Central memory CD8-positive, alpha-beta T cell (primary cell): Measurements from ENCODE around the gene CALHM3.
"Not testable (repeated sequence)": the region's sequence is repeated elsewhere in the genome, so short reads cannot be mapped to it uniquely, and the experiment has no call there.

ENCODE experiments used
- ATAC-seq: fragments of 150-1000 bp; cut with Tn5 transposase; replicated peaks from 2 replicates; pipeline ENCODE4 v1.10.0; 2022; ENCODE audit warnings: mild to moderate bottlenecking, moderate FRiP score, moderate number of reproducible peaks; ENCODE audit not compliant: poor library complexity, severe bottlenecking; ENCODE audit errors: extremely low read depth
- DNase-seq, 2 donors: peaks; one replicate each; pipeline ENCODE4 v3.0.0; 2021; ENCODE audit warnings: low spot score in 2 of 2
- H3K27ac Mint-ChIP-seq: one replicate; pipeline ENCODE4 v1.8.0; 2022; ENCODE audit warnings: low read depth, mild to moderate bottlenecking, moderate library complexity, mixed read lengths
- H3K27me3 Mint-ChIP-seq: one replicate; pipeline ENCODE4 v1.8.0; 2022; ENCODE audit warnings: mixed read lengths
- H3K36me3 Mint-ChIP-seq: one replicate; pipeline ENCODE4 v1.8.0; 2022; ENCODE audit warnings: mild to moderate bottlenecking, moderate library complexity, mixed read lengths; ENCODE audit not compliant: insufficient read depth
- H3K4me1 Mint-ChIP-seq: one replicate; pipeline ENCODE4 v1.8.0; 2022; ENCODE audit warnings: mixed read lengths
- H3K4me3 Mint-ChIP-seq: one replicate; pipeline ENCODE4 v1.8.0; 2022; ENCODE audit warnings: mild to moderate bottlenecking, moderate library complexity, mixed read lengths
- H3K9me3 Mint-ChIP-seq: one replicate; pipeline ENCODE4 v1.8.0; 2022; ENCODE audit warnings: mixed read lengths

Gene CALHM3

DNA sequence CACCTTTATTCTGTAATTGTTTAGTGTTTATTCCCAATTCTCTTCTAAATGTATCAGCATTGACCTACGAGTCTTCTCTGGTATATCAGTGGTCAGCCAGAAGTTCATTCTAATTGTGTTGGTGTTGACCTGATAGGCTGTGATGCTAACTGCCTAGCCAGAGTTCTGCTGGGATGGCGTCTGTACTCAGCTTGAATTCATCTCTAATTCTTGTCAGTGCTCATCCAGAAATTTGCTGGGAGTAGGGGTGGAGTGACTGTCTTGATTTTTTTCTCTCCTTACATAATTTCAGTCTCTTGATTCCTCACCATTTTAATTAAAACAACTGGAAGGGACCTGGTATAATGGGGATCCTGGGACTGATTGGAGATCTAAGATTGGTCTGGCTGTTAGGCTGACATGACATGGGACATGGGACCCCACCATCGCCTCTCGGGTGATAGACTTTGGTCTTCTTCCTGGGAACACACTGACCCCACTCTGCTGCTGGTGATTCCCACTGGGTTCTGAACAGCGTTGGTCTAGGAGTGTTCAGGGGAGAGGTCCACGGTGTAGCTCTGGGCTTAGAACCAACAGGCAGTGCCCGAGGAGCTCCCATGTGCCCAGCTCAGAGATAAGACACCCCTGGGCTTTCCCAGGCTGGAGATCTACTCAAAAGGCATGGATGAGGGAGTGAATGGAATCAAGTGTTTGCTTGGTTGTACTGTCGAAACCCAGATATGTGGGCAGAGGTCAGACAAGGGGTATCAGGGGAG lies 18.3 kb upstream of the CALHM3 start:
- DNase-seq, result no peak
- Mint-ChIP-seq H3K4me1 (peaks cover 7% of the 10 kb centered on the region), H3K36me3 (peaks cover 2% of the 10 kb centered on the region), H3K9me3 (no peaks in the 10 kb centered on the region), H3K4me3 (no peak overlapping the region), H3K27me3 (peaks cover 65% of the 10 kb centered on the region), H3K27ac (no peak overlapping the region)
- ATAC-seq, result no peak

DNA sequence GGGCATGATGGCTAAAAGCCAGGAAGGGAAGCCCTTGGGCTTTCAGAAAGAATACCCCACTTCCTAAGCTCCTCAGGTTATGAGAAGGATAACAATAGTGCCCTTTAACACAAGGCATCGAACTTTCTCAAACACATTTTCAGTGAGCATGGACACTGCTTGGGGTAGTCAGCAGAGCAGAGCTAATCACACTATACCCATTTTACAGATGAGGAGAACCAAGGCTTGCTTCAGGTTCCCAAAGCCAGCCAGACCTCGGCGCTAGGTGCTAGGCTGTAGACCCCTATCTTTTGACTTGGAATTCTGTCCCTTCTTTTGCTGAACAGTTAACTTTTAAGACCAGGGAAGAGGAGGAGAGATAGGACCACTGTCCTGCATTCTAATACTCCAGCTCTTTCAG lies 16.3 kb upstream of the CALHM3 start:
- peaks cover 66% of the 10 kb centered on the region for H3K27me3 Mint-ChIP-seq
- H3K36me3 Mint-ChIP-seq, result peaks cover 3% of the 10 kb centered on the region
- H3K9me3 Mint-ChIP-seq, result no peaks in the 10 kb centered on the region
- H3K27ac Mint-ChIP-seq, result no peak overlapping the region
- peak overlapping the region; percentile 64 for H3K4me3 Mint-ChIP-seq
- peaks cover 20% of the 10 kb centered on the region for H3K4me1 Mint-ChIP-seq
- DNase-seq (no peak), ATAC-seq (no peak)

DNA sequence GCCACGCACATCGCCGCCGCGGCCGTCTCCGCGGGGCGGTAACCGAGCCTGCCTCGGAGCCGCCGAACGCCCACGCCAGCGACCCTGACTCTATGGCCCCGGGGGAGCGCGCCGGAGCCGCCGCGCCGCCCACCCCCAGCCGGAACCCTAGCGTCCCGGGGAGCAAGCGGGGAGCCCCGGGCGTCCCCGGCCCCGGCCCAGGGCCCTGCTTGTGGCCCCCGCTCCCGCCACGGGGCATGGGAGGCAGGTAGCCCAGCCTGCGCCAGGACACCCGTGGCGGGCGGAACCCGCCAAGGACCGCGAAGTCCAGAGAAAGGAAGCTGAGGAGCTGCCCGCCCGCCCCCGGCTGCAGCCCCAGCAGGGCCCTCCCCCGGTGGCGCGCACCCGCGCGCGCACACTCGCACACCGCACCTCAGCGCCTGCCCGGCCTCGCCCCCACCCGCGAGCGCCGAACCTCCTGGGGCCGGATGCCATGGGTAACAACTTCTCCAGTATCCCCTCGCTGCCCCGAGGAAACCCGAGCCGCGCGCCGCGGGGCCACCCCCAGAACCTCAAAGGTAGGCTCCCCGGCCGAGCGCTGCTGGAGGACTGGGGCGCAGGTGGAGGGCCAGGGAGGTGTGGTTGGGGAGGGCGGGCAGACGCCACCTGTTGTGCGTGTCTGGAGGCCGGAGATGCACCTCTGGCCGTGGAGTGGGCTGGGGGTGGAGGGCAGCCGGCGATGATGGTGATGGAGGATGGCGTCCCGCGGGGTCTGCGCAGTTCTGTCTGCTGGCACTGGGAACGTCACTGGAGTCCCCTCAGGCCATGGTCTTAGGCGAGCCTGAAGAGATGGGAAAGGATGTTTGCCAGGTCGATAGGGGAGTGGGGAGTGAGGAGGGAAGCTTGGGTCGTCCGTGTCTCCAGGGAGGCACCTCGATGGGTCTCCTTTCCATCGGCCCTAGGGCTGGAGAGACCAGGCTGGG lies 15.2 kb upstream of the CALHM3 start:
- Mint-ChIP-seq H3K9me3 (no peaks in the 10 kb centered on the region), H3K4me3 (peak overlapping the region; percentile 77), H3K27me3 (peaks cover 57% of the 10 kb centered on the region), H3K27ac (no peak overlapping the region), H3K36me3 (peaks cover 3% of the 10 kb centered on the region), H3K4me1 (peaks cover 20% of the 10 kb centered on the region)
- ATAC-seq, result peak; percentile 47
- DNase-seq, result no peak

DNA sequence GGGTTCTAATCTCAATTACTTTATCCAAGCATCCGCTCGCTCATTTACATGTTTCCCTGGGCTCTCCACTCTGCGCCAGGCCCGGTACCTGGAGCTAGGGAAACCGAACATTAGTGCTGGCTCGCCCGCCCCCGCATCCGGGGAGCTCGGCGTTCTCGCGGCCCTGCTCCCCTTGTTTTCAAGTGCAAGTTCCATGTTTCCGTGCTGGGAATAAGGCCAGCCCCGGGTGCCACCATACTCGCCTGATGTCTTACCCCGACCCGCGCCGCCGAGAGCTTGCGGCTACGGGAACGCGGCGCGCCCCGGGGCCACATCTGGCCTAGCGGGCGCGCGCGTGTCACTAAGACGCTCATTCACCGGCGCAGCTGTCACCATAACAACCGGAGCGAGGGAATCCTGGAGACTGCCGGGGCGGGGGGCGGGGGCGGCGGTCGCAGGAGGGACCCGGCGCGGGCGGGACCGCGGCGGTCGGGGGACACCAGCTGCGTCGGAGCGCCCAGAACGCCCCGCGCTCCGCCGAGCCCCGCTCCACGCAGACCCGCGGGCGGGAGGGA lies 14.4 kb upstream of the CALHM3 start, which contains the start of gene NEURL1:
NEURL1 (plus strand) TSS at position 344 of the 554 bp plus-strand sequence. CDS start 683 bp downstream, outside the sequence.
- DNase-seq (no peak), ATAC-seq (peak; percentile 20)
- H3K4me3 Mint-ChIP-seq, result peak within 1 kb of the TSS; percentile 77
- H3K36me3 Mint-ChIP-seq, result peaks cover 3% of the 10 kb centered on the region
- H3K9me3 Mint-ChIP-seq, result no peaks in the 10 kb centered on the region
- no peak within 1 kb of the TSS for H3K27ac Mint-ChIP-seq
- peaks cover 20% of the 10 kb centered on the region for H3K4me1 Mint-ChIP-seq
- H3K27me3 Mint-ChIP-seq, result peaks cover 57% of the 10 kb centered on the region

DNA sequence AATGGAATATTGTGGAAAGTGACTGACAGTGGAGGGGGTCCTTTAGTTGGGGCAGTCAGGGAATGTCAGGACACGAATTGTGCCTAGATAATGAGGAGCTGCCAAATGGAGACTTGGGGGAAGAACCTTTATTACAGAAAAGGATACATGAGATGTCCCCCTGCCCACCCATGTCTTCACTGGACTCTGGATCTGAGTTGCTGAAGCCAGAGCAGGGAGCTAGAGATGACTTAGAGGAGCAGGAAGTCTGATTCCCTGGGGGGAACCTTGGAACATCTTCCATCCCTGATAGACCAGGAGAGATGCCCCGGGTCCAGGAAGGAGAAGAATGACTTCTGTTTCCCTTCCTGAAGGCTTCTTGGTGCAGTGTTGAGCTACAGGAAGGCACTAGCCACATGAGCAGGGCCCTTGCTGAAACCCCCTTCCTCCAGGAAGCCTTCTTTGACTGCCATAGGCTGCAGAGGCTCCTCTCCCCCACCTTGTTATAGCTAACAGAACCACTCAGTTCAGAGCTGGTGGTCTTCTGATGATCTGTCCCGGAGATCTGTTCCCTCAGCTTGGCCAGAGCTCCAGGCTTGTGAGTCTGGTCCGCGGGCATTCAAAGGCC lies 13.7 kb upstream of the CALHM3 start:
- Mint-ChIP-seq H3K27me3 (peaks cover 53% of the 10 kb centered on the region), H3K4me3 (peak overlapping the region; percentile 77), H3K36me3 (peaks cover 3% of the 10 kb centered on the region), H3K27ac (no peak overlapping the region), H3K4me1 (peaks cover 20% of the 10 kb centered on the region), H3K9me3 (no peaks in the 10 kb centered on the region)
- DNase-seq (no peak), ATAC-seq (no peak)

DNA sequence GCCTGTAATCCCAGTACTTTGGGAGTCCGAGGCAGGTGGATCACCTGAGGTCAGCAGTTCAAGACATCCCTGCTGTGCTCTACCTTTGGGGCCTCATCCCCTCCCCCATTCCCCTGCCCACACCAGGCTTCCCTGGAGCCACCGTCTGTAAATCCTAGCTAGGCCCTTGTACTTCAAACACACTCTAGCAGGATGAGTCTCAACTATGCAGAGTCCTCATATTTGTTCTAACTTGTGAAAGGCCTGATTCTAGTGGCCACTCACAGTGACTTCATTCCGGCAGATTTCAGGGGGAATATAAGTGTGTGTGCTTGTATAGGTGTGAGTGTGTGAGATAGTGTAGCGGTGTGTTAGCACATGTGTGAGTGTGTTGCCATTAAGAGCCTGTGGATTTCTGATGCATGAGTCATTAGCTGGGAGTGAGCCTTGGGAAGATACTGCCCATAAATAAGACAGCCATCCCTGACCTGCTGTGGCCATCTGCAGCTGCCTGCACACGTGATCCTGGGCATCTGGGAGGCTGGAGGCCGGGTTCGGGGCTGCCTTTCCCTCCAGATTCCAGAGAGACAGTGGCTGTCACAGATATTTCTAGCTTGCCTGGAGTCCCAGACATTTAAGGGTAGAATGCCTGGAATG lies 12.8 kb upstream of the CALHM3 start:
- H3K9me3 Mint-ChIP-seq, result no peaks in the 10 kb centered on the region
- peaks cover 44% of the 10 kb centered on the region for H3K27me3 Mint-ChIP-seq
- DNase-seq (no peak), ATAC-seq (no peak)
- H3K4me3 Mint-ChIP-seq, result peak overlapping the region; percentile 77
- H3K36me3 Mint-ChIP-seq, result peaks cover 3% of the 10 kb centered on the region
- peaks cover 20% of the 10 kb centered on the region for H3K4me1 Mint-ChIP-seq
- H3K27ac Mint-ChIP-seq, result no peak overlapping the region

DNA sequence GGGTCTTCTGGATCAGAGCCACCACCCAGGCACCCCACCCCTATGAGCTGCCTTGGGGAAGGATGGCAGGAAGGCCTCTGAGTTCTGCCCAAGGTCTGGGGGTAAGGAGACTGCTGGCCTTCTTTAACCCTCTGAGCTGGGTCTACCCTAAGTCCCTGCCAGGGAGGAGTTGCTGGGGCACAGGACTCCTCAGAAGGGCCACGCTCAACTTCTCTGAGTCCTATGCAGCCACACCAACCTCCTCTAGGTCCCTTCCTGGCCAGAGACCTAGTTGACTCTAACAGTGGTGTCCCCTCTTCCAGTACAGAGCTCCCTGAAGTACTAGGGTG lies 11.9 kb upstream of the CALHM3 start:
- ATAC-seq, result peak; percentile 27
- Mint-ChIP-seq H3K27ac (no peak overlapping the region), H3K9me3 (no peaks in the 10 kb centered on the region), H3K36me3 (peaks cover 3% of the 10 kb centered on the region), H3K4me3 (no peak overlapping the region), H3K27me3 (peaks cover 42% of the 10 kb centered on the region), H3K4me1 (peaks cover 20% of the 10 kb centered on the region)
- no peak for DNase-seq

DNA sequence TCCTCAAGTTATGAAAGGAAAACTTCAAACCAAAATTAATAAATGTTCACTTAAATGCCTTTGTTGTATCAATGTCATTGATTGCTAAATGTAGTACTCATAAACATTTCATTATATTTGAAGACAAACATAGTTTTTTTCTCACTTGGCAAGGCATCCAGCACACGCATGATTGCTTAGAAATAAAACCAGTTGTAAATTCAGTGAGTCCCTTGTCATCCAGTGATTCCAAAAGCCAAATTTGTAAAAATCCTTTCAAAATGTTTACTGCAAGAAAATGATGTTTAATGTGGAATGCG lies 8.3 kb upstream of the CALHM3 start:
- Mint-ChIP-seq H3K27me3 (peaks cover 11% of the 10 kb centered on the region), H3K4me1 (peaks cover 13% of the 10 kb centered on the region), H3K36me3 (peaks cover 3% of the 10 kb centered on the region), H3K9me3 (no peaks in the 10 kb centered on the region), H3K4me3 (no peak overlapping the region), H3K27ac (no peak overlapping the region)
- ATAC-seq, result no peak
- DNase-seq, result no peak

DNA sequence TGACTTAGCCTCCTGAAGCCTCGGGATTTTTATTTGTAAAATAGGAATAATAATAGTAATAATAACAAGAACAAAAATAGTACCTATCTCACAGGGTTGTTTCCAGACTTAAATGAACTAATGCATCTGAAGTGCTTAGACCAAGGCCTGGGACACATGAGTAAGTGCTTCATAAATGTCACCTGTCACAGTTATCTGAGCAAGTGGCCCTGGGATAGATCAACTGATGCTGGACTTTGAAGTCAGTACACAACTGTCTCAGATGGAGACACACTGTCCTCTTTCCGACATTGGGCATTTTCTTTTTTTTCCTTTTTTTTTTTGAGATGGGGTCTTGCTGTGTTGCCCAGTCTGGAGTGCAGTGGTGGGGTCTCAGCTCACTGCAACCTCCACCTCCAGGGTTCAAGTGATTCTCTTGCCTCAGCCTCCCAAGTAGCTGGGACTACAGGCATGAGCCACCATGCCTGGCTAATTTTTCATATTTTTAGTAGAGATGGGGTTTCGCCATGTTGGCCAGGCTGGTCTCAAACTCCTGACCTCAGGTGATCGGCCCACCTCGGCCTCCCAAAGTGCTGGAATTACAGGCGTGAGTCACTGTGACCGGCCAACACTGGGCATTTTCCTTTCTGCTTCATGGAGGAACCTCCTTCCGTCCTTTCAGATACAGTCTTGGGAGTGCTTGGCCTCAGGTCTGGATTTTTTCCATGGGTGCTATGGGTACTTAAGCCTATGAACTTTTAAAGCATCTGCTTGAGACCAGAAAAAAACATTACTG lies 7.8 kb upstream of the CALHM3 start:
- not testable (repeated sequence) for ATAC-seq, H3K27me3 Mint-ChIP-seq
- peaks cover 15% of the 10 kb centered on the region for H3K4me1 Mint-ChIP-seq

DNA sequence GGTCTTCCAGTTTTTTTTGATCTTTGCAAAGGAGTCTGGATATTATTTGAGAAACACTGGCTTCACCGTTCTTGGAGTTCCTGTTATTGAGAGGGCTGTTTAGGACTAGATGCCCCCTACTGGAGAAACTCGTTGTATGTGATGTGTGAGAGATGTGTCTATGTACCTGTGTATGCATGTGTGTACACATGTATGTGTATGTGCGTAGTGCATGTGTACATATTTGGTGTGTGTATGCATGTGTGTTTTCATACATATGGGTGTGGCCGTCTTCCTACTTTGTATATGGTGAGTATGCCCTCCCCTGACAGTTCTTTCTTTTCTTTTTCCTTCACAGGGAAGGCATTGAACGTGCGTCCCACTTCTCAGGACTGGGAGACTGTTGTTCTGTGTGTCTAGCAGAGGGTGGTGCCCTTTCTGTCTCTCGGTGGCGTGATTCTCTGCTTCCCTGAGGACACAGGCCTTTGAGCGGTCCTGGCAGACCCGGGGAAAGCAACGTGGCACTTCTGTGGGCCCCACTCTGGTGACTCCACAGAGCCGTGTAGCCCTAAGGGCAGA lies 3.0 kb upstream of the CALHM3 start:
- peaks cover 7% of the 10 kb centered on the region for H3K4me1 Mint-ChIP-seq
- no peak overlapping the region for H3K4me3 Mint-ChIP-seq
- H3K27ac Mint-ChIP-seq, result no peak overlapping the region
- ATAC-seq, result peak; percentile 67
- no peaks in the 10 kb centered on the region for H3K36me3 Mint-ChIP-seq
- peak in 1 of 2 donors; percentile 24 for DNase-seq
- no peaks in the 10 kb centered on the region for H3K27me3 Mint-ChIP-seq
- no peaks in the 10 kb centered on the region for H3K9me3 Mint-ChIP-seq

More for the DNA sequence above, 7.8 kb upstream of the CALHM3 start:
- DNase-seq, H3K4me3 Mint-ChIP-seq, H3K36me3 Mint-ChIP-seq, H3K27ac Mint-ChIP-seq, H3K9me3 Mint-ChIP-seq: not testable (repeated sequence)

DNA sequence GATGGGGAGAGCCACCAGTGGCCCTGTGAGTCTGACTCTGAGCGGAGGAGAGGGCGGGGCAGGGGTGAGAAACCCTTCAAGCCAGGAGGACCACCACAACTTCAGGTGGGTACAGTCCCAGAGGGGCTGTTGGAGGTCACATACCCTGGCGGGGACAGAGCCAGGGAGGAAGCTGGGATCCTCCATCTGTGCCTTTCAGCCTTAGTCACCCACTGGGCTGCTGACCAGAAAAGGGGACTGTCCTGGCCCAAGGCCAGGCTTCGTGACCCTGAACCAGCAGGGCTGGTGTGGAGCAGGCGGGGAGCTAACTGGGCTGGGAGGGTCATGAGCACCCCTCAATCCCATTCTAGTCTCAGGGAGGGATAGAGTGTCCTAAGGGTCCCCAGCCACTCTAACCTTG lies 1.5 kb upstream of the CALHM3 start:
- Mint-ChIP-seq H3K4me1 (peaks cover 7% of the 10 kb centered on the region), H3K4me3 (no peak overlapping the region), H3K36me3 (no peaks in the 10 kb centered on the region), H3K27me3 (no peaks in the 10 kb centered on the region), H3K9me3 (no peaks in the 10 kb centered on the region), H3K27ac (no peak overlapping the region)
- ATAC-seq (no peak), DNase-seq (no peak)
